Heart right ventricle (tissue), 16 donors: ENCODE results near the gene SMG6. TPM values are rescaled to one million over a fixed set of nuclear protein-coding genes. Genes with fewer than 3 reads are reported as not detected.
A peak's percentile ranks its signal among the peaks of the same experiment; 100 is the strongest.

Experiments
- ATAC-seq, 8 donors: fragments of 200-7000 bp; cut with Tn5 transposase; one replicate each; pipeline ENCODE4 v1.9.1; 2020; ENCODE audit warnings: mild to moderate bottlenecking in 8 of 8, moderate library complexity in 8 of 8, moderate number of reproducible peaks in 1 of 8
- DNase-seq, 2 donors: peaks; one replicate each; pipeline ENCODE4 v3.0.0-alpha.2; 2020
- H3K27ac ChIP-seq, 10 donors: fragments of 200-600 bp; sonication (generic) in 2 of 10; one replicate each; pipeline versions ENCODE4 v1.5.0 to v1.8.0; 2020 to 2022; ENCODE audit warnings: mild to moderate bottlenecking in 3 of 10
- H3K27me3 ChIP-seq, 7 donors: fragments of 200-600 bp; one replicate each; pipeline ENCODE4 v1.8.0; 2021 to 2022; ENCODE audit warnings: mild to moderate bottlenecking in 2 of 7
- H3K36me3 ChIP-seq, 9 donors: fragments of 200-600 bp; sonication (generic) in 1 of 9; one replicate each; pipeline versions ENCODE4 v1.5.0 to v1.8.0; 2020 to 2022; ENCODE audit warnings: mild to moderate bottlenecking in 2 of 9
- H3K4me1 ChIP-seq, 9 donors: fragments of 200-600 bp; sonication (generic) in 1 of 9; one replicate each; pipeline versions ENCODE4 v1.5.0 to v1.8.0; 2020 to 2022; ENCODE audit warnings: mild to moderate bottlenecking in 4 of 9
- H3K4me3 ChIP-seq, 10 donors: fragments of 200-600 bp; sonication (generic) in 2 of 10; one replicate each; pipeline versions ENCODE4 v1.5.0 to v1.8.0; 2020 to 2022; ENCODE audit warnings: mild to moderate bottlenecking in 7 of 10, moderate library complexity in 2 of 10
- H3K9me3 ChIP-seq, 11 donors: fragments of 200-600 bp in 10 of 11; sonication (generic) in 2 of 11; one replicate each; pipeline versions ENCODE4 v1.5.0 to v1.8.0; 2013 to 2022; ENCODE audit warnings: mild to moderate bottlenecking in 2 of 11, control low read depth in 1 of 11, moderate library complexity in 1 of 11
- CTCF ChIP-seq, 9 donors: fragments of 200-600 bp; sonication (generic) in 2 of 9; IDR thresholded peaks; one replicate each; pipeline versions ENCODE4 v1.5.0 to v1.8.0; 2021 to 2022; ENCODE audit warnings: antibody characterized with exemption in 9 of 9, mild to moderate bottlenecking in 5 of 9, moderate library complexity in 1 of 9
- WGBS, 2 donors: extraction: QIAGEN DNeasy Blood & Tissue Kit; methylation state at CpG; one replicate each; pipeline ENCODE4 v1.1.7; 2013; ENCODE audit warnings: inconsistent platforms in 1 of 2; 5-methylcytosine and 5-hydroxymethylcytosine counted together
- intact Hi-C, 10 donors: fragments of 100-400 bp; cut with DNase I; formaldehyde crosslinking; loops; one replicate each; pipeline versions ENCODE4 v1.11.1 to v1.14.2; 2022
- polyA plus RNA-seq, 2 donors: library from polyadenylated mRNA; stranded (reverse); fragments of 200-250 nt; gene quantifications; one replicate each; pipeline ENCODE4 v1.2.3, GENCODE V29; 2013
- total RNA-seq, 10 donors: library from RNA; stranded (reverse); fragmentation: NEBNext Ultra II Directional in 3 of 10; extraction: Animal tissue kit (Norgen Biotek cat#: 25700) in 3 of 10; gene quantifications; one replicate each; pipeline versions ENCODE4 v1.2.1 to v1.2.4, GENCODE V29; 2021 to 2023
- donor health status: Arrhythmogenic right ventricular cardiomyopathy.
- donor health status: ischemic (EF 13 %, LVEDD 7.1; RV severe dilation, severe dysfunction).
- donor health status: healthy with polysubstance abuse.
- donor health status: DM: no; HTN: yes; CAD: no.
- donor health status: DM: no; HTN: no; CAD: no.
- donor health status: ischemic (EF 25% LVEDD 6.9; RV normal size, moderate dysfunction).
- donor health status: ischemic (EF 25% LVEDD 5.7; RV mildly dilated, moderate dysfunction).
- donor health status: healthy.
- donor health status: DM: yes; HTN: yes; CAD: no.
- donor health status: Ischemic cardiomyopathy.
- donor health status: ischemic (EF 35%, LVEDD 5.7; RV mildly dilated, moderate dysfunction).
- donor health status: nonischemic (EF 11% LVEDD 7.7; RV severe dilation, severe dysfunction).
- donor health status: DM: yes; HTN: yes; CAD: no.
- donor health status: PGD.
- donor health status: ischemic (EF 29% LVEDD 5.4; RV normal size, mild dysfunction).
- donor health status: nonischemic (EF 23%, LVEDD 6.1; RV moderate dilation, normal function).

SMG6 gene
- total and polyA plus RNA-seq, 12 donors = 13.6 to 28.1 (median 19.6) TPM

GRCh38 chr17:2194889-2195335 lies 108.7 kb downstream of the SMG6 start:
- intact Hi-C loops = no loop called here
- Histone ChIP-seq H3K27me3 (no peaks in the 10 kb centered on the region), H3K36me3 (peaks cover 0 to 21% (median 4%) of the 10 kb centered on the region in 9 donors), H3K27ac (no peak overlapping the region), H3K4me1 (peaks cover 11 to 45% (median 36%) of the 10 kb centered on the region in 9 donors), H3K4me3 (no peak overlapping the region), H3K9me3 (no peaks in the 10 kb centered on the region)
- no peak for DNase-seq
- ATAC-seq = peak in 1 of 8 donors; percentile 14
- no peak for TF ChIP-seq CTCF (IDR thresholded peaks at IDR 0.05)
- 58 to 66% methylated on average over 5 of the region's 5 CpGs for WGBS, 2 donors

GRCh38 chr17:2192367-2193057 lies 111.1 kb downstream of the SMG6 start:
- 39 to 52% methylated on average over 7 of the region's 7 CpGs for whole genome bisulfite sequencing, 2 donors
- Histone ChIP-seq H3K27me3 (no peaks in the 10 kb centered on the region), H3K27ac (peak overlapping the region in 9 of 10 donors; percentile 43 to 87 (median 73)), H3K36me3 (peaks cover 0 to 32% (median 4%) of the 10 kb centered on the region in 9 donors), H3K4me1 (peaks cover 24 to 69% (median 57%) of the 10 kb centered on the region in 9 donors), H3K4me3 (no peak overlapping the region), H3K9me3 (no peaks in the 10 kb centered on the region)
- TF ChIP-seq CTCF (IDR thresholded peaks at IDR 0.05) = no peak
- intact Hi-C loops = no loop called here
- DNase-seq = no peak
- ATAC-seq = peak in 1 of 8 donors; percentile 55

- intact Hi-C loops = no loop called here
- WGBS, 2 donors = 50 to 54% methylated on average over 9 of the region's 9 CpGs
- H3K27me3 ChIP-seq = no peaks in the 10 kb centered on the region
- no peak for TF ChIP-seq CTCF (IDR thresholded peaks at IDR 0.05)
- H3K4me3 ChIP-seq = no peak overlapping the region
- H3K36me3 ChIP-seq = peaks cover 0 to 39% (median 4%) of the 10 kb centered on the region in 9 donors
- peak overlapping the region in 9 of 10 donors; percentile 43 to 87 (median 73) for H3K27ac ChIP-seq
- DNase-seq (no peak), ATAC-seq (peak in 4 of 8 donors; percentile 2 to 25 (median 22))
- no peaks in the 10 kb centered on the region for H3K9me3 ChIP-seq
- peaks cover 24 to 70% (median 57%) of the 10 kb centered on the region in 9 donors for H3K4me1 ChIP-seq
Observed at GRCh38 chr17:2191785-2192184, 111.8 kb downstream of the SMG6 start.

GRCh38 chr17:2191227-2191626 lies 112.4 kb downstream of the SMG6 start:
- Histone ChIP-seq H3K4me3 (no peak overlapping the region), H3K27ac (peak overlapping the region in 9 of 10 donors; percentile 43 to 87 (median 73)), H3K36me3 (peaks cover 0 to 45% (median 7%) of the 10 kb centered on the region in 9 donors), H3K9me3 (no peaks in the 10 kb centered on the region), H3K4me1 (peaks cover 24 to 70% (median 57%) of the 10 kb centered on the region in 9 donors), H3K27me3 (no peaks in the 10 kb centered on the region)
- TF ChIP-seq CTCF (IDR thresholded peaks at IDR 0.05) = no peak
- ATAC-seq = peak in 7 of 8 donors; percentile 20 to 63 (median 51)
- intact Hi-C loops = no loop called here
- no peak for DNase-seq
- 74 to 75% methylated on average over 6 of the region's 6 CpGs for whole genome bisulfite sequencing, 2 donors
